GM21528 (cell line): ENCODE measurements around the gene KIF27.
"Not testable (repeated sequence)": the region's sequence is repeated elsewhere in the genome, so short reads cannot be mapped to it uniquely, and the experiment has no call there.

Experiments
- ATAC-seq: cut with Tn5 transposase; IDR thresholded peaks from one replicate; pipeline ENCODE4 v1.9.1; 2021; ENCODE audit warnings: mild to moderate bottlenecking, moderate library complexity; ENCODE audit not compliant: unreplicated experiment, low FRiP score

Gene KIF27, protein sequence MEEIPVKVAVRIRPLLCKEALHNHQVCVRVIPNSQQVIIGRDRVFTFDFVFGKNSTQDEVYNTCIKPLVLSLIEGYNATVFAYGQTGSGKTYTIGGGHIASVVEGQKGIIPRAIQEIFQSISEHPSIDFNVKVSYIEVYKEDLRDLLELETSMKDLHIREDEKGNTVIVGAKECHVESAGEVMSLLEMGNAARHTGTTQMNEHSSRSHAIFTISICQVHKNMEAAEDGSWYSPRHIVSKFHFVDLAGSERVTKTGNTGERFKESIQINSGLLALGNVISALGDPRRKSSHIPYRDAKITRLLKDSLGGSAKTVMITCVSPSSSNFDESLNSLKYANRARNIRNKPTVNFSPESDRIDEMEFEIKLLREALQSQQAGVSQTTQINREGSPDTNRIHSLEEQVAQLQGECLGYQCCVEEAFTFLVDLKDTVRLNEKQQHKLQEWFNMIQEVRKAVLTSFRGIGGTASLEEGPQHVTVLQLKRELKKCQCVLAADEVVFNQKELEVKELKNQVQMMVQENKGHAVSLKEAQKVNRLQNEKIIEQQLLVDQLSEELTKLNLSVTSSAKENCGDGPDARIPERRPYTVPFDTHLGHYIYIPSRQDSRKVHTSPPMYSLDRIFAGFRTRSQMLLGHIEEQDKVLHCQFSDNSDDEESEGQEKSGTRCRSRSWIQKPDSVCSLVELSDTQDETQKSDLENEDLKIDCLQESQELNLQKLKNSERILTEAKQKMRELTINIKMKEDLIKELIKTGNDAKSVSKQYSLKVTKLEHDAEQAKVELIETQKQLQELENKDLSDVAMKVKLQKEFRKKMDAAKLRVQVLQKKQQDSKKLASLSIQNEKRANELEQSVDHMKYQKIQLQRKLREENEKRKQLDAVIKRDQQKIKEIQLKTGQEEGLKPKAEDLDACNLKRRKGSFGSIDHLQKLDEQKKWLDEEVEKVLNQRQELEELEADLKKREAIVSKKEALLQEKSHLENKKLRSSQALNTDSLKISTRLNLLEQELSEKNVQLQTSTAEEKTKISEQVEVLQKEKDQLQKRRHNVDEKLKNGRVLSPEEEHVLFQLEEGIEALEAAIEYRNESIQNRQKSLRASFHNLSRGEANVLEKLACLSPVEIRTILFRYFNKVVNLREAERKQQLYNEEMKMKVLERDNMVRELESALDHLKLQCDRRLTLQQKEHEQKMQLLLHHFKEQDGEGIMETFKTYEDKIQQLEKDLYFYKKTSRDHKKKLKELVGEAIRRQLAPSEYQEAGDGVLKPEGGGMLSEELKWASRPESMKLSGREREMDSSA (N-terminal part only)

DNA sequence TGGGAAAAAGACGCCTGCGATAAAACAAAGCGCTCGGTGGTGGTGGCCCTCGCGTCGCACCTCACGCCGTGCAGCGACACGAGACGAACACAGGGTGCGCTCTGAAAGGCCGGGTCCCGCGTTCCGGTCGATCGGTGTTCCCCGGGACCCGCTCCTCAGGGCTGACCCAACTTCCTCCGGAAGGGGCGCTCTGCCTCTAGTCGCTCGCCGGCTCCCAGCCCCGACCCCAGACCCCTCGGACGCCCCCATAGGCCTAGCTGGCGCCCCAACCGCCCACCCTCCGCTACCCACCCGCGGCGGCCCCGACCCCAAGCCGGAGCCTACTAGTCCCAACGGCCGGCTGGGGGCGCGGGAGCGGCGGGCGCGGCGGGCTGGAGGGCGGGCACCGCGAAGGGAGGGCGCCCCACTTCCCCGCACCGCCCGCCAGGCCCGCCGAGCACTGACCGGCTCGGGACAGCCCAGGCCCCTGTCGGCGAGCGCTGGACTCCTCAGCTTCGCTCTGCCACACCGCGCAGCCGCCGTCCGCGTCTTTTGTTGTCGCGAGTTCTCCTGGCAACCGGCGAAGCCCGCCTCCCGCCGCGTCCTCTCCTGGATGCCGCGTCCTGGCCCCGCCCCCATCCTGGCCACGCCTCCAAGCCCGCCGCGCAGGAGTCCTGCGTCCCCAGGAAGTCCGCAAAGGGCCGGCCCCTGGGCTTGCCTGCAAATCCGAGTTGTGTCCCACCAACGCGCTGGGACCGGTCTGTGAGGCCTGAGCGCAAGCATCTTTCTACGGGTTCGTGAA, at the start of gene KIF27:
Gene KIF27 (minus strand): TSS at position 506 of the 781 bp plus-strand sequence. CDS start 5,841 bp downstream, outside the sequence.
- ATAC-seq = peak; percentile 96

DNA sequence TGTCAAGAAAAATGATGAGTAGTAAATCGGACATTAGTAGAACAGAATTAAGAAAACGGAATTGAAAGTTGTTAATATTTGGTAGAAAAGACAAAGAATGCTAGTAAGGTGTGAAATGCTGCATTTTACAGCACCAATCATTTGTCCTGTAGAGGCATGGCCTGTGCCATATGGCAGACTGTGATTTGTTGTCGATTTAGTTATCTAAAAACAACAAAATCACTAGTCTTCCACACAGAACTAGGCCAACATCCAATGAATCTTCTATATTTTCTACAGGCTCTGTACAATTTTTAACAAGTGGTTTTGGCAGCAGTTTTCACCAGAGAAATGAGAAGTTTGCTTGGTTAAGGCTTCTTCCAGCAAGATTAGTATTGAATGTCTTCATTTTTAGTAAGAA, 48.4 kb upstream of the KIF27 start:
- ATAC-seq = no peak

DNA sequence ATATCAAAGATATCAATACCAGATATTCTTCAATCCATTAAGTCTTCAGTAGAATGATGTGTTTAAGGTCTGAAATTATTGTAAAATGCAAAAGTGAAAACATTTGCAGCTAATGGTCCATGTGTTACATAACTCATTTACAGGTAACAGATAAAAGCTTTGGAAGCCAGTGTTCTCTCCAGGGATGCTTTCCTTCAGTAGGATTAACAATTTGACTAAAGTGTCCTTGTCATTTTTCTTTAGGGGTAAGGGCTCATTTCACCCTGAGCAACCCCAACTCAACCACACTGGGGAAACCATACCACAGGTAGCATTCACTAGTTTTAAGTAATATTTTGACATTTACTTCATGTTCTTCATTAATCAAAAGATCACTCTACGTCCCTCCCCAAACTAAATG, 45.8 kb upstream of the KIF27 start:
- no peak for ATAC-seq

DNA sequence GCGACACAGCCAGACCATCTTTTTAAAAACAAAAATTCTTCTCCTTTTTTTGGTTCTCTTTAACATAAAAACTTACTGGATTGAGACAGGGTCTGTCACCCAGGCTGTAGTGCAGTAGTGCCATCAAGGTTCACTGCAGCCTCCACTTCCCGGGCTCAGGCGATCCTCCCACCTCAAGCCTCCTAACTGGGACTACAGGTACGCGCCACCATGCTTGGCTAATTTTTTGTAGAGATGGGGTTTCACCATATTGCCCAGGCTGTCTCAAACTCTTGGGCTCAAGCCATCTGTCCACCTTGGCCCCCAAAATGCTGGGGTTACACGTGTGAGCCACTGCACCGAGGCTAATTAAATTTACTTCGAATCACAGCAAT, 45.0 kb upstream of the KIF27 start:
- no peak for ATAC-seq

DNA sequence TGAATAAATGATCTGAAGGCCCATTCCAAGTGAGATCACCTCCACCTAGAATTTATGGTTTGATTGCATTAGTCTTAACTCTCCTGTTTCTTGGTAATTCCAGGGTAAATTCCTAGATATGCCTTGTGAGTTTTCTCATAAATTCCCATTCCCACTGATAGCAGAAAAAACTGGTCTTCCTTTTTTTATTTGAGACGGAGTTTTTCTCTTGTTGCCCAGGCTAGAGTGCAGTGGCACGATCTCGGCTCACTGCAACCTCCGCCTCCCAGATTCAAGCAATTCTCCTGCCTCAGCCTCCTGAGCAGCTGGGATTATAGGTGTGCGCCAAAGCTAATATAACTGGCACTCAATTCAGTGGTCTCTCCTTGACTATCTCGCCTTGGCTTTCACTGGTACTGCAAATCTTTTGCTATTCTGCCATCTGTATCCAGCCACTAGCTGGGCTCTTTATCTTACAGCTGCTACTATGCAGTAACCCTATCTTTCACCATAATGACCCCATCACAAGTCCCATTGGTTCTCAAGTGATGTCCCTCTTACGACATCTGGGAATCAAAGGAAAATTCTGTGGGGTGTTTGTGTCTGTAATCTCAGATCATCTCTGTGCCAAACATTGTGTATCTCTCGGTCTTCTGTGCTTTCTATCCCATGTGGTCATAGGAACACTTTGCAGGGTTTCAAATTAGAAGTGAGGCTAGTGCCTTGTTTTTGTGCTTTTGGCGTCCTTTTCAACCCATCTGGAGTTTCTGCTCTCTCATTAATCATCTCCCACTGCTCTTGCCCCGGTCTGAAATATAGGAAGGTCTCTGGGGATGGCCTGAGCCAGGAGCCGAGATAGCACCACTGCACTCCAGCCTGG, 44.3 kb upstream of the KIF27 start:
- ATAC-seq = no peak

DNA sequence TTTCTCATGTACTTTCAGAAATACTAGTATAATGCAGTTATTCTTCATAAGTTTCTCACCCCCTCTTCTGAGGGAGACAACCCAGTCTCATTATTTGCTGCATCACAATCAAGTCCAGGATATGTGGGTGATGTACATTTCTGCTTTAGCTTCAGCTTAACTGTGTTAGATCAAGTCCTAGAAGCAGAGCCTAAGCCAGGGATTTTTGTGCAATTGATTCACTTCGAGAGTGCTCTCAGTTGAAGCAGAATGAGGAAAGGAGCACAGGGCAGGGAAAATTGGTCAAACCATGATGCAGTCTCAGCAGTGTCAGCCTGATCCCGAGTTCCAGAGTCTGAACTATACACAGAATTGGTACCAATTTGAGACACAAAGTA, 43.7 kb upstream of the KIF27 start:
- no peak for ATAC-seq

DNA sequence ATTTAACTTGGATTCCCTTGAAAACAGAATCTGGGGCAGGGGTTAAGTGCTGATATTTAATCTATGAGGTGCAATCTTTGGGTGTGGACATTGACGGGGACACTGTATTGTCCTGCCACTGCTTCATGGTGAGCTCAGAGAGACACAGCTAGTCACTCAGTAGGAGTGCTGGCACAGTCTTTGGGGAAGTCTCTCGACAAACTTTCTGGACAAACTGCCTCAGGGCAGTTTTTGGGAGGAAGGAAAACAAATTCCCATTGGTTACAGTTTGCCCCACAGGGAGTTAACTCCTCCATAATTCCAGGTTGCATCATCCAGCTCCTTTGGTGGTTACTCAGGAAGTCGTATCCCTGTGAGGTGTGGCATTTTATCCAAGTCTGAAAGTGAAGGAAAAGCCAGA, 40.9 kb upstream of the KIF27 start:
- ATAC-seq = no peak

DNA sequence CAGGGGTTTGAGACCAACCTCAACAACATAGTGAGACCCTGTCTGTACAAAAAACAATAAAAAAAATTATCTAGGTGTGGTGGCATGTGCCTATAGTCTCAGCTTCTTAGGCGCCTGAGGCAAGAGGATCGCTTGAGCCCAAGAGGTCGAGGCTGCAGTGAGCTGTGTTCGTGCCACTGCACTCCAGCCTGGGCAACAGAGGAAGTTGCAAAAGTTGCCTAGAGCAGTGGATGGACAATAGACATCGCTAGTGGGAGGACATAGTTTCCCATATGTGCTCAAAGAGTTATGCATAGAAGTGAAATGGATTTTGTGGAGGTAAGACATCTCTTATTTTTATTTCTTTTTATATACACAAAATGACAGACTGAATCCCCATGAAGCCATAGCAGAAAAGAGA, 39.8 kb upstream of the KIF27 start:
- ATAC-seq = no peak

DNA sequence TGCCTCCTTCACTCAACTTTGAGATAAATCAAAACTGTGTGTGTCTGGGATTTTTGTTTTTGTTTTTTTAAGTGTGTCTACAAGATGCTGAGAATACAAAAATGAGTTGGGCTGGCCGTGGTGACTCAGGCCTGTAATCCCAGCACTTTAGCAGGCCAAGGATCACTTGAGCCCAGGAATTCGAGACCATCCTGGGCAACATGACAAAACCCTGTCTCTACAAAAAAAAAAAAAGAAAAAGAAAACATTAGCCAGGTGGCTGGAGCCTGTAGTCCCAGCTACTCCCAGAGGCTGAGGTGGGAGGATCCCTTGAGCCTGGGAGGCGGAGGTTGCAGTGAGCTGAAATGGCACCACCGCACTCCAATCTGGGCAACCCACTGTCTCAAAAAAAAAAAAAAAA, 37.8 kb upstream of the KIF27 start:
- no peak for ATAC-seq

DNA sequence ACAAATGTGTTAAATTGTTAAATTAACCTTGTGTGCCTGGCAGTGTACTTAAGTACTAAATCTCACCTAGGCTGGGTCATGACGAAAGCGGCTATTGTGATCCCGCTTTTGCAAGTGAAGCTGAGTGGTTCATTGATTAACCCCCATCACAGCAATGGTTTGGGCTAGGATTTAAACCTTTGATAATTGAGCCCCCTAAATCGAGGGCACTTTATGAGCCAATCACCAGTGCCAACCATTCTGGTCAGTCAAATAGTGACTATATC, 35.9 kb upstream of the KIF27 start:
- no peak for ATAC-seq

DNA sequence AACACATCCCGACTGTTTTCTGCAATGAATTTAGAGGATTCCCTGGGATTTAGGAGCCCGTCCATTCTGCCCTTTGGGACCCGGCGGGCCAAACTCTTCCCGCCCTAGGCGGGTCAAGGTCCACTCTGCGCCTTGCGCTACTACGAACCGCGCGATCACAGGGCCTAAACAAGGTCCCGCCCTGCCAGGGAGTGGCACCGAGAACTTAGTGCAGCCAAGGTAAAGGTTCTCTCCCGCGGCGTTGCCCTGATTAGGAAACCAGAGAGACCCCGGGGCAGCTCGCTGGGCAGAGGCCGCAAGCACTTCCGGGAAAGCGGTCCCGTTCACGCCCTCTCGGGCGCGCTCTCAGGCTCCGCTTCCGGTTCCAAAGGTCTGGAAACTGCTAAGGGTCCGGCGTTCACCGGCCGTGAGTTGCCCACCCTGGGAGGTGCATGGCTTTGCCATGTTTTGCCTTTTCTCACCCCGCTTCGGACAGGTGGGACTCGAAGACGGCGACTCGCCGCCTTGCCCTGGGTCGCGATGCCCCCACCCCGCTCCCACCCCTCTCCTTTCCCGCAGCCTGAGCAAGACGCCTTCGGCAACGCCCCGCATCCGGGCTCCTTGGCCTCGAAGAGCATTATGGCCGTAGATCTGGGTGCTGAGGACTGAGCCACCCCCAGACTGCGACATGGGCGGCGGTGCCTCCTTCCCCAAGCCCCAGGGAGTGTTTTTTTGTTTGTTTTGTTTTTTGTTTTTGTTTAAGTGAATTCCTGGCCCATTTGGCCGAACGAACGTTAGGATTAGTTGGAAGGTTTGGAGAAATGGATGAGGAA, 35.4 kb upstream of the KIF27 start:
- ATAC-seq = peak; percentile 87

DNA sequence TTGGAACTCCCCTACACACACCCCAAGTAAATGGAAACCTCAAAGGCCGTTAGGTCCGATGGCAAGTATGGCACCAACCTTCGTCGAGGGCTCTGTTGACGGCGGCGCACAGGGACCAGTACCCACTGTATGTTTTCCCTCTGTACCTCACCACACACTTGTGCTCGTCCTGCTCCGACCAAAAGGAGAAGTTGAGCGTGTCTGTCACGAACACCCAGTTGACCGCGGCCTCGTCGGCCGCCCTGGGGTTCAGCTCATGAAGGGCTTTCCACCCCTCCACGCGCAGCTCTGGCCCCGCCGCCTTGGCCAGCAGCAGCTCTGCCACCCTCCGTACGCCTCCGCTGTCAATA, 34.8 kb upstream of the KIF27 start:
- peak; percentile 68 for ATAC-seq

DNA sequence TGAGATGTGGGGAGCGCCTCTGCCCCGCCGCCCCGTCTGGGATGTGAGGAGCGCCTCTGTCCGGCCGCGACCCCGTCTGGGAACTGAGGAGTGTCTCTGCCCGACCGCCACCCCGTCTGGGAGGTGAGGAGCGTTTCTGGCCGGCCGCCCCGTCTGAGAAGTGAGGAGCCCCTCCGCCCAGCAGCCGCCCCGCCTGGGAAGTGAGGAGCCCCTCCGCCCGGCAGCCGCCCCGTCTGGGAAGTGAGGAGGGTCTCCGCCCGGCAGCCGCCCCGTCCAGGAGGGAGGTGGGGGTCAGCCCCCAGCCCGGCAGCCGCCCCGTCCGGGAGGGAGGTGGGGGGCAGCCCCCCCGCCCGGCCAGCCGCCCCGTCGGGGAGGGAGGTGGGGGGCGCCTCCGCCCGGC, 26.9 kb upstream of the KIF27 start:
- not testable (repeated sequence) for ATAC-seq

DNA sequence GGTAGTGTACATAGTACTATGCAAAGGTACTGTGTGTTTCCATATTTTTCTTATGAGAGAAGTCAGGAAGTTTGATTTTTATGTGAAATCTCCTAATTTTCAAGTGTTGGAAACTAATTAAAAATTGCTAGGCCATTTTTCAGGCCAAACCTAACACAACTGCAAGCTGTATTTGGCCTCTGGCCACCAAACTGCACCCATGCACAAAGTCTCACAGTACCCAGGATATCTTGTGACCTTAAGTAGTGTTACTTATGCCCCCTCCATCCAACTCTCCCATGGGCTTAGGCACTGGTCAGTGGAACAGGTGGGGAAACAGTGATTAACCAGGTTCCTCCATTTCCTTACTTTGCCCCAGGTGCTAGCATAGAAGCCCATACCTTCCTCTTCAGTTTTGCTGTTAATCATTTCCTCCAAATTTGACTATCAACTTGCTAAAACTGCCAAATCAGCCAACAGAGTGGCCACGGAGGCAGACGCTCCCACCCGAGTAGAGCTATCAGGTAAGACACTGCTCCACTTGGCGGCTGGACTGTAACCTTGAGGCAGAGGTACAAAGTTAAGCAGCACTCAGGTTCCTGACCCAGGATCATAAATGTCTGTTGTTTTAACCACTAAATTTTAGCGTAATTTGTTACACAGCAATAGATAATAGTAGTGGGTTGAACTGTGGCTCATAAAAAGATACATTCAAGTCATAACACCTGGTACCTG, 19.5 kb upstream of the KIF27 start:
- no peak for ATAC-seq

DNA sequence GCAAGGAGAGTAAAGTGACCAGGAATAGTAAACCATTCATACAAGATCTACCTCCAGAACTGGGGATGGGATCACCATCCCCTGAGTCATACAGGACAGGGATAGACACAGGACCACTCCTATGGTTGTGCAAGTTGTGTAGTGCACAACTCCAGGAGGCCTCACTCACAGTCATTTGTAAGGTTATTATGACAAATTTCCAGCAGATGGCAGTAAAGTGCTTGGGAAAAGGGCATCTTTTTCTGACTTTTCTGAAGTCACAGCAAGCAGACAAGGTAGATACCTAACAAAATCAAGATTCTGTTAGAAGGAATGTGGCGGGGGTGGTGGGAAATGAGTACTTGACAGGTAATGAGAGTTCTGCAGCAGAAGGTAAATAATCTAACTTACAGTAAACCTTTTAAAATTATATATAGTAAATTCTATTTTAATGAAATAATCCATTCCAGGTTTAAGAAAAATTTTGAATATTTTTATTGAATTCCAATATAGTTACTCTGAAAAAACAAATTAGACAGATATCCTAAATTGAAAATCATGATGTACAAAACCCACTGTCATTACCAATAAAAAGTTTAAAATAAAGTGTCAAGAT, 16.7 kb upstream of the KIF27 start:
- no peak for ATAC-seq

DNA sequence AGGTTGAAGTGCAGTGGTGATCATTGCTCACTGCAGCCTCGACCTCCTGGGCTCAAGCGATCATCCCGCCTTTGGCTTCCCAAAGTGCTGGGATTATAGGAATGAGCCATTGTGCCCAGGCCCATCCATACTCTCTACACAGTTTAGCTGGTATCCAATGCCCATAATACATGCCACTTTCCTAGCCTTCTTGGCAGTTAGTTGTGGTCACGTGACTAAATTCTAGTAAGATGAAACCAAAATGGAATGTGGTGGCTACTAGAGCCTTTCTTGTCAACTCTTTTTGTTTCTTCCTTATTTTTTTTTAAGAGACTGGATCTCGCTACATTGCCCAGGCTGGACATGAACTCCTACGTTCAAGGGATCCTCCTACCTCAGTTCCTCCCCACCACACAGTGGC, 15.3 kb upstream of the KIF27 start:
- ATAC-seq = no peak

DNA sequence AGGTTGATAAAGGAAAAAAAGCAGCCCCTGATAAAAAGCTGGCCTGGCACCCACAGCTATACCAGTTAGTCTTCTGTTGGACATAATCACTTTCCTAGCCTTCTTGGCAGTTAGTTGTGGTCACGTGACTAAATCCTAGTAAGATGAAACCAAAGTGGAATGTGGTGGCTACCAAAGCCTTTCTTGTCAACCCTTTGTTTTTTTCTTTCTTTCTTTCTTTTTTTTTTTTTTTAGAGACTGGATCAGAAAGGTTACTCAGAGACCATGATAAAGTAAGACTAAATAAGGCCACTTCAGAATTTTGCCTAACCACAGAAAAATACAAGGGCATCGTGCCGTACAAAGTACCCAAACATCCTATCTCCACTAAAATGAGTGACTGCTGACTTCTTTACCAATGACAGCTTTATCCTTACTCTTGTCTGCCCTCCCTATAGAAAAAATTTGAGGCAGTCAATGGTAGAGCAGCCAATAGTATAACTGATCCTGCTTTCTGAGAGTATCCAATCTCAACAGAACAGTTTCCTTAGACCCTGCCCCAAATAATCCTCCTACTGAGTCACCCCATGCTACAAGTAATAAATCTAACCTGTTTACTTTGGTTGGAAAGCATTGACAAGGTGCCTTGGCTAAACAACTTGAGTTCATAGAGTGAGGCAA, 14.2 kb upstream of the KIF27 start:
- no peak for ATAC-seq
